Loucy (cell line): ENCODE measurements around the gene ADGRL2.

Source experiments
- H2AFZ ChIP-seq: fragments of 200-600 bp; sonication (generic); 2 replicates; pipeline ENCODE4 v1.6.0; 2016; ENCODE audit warnings: antibody characterized with exemption, mild to moderate bottlenecking, low read length, moderate library complexity
- H3F3A ChIP-seq: fragments of 200-600 bp; 2 replicates; pipeline ENCODE4 v1.6.0; 2016; ENCODE audit warnings: antibody characterized with exemption, low read depth, mild to moderate bottlenecking
- H3K27me3 ChIP-seq: fragments of 200-600 bp; sonication (generic); 2 replicates; pipeline ENCODE4 v1.6.1; 2014; ENCODE audit warnings: low read length, mild to moderate bottlenecking; ENCODE audit not compliant: insufficient read depth, poor library complexity, severe bottlenecking
- H3K36me3 ChIP-seq: fragments of 200-600 bp; sonication (generic); 2 replicates; pipeline ENCODE4 v1.6.1; 2016; ENCODE audit warnings: low read length; ENCODE audit not compliant: insufficient read depth
- H3K4me1 ChIP-seq: fragments of 200-600 bp; sonication (generic); 2 replicates; pipeline ENCODE4 v1.5.1; 2014; ENCODE audit warnings: low read length, mild to moderate bottlenecking; ENCODE audit not compliant: insufficient read depth, poor library complexity, severe bottlenecking
- H3K4me2 ChIP-seq: fragments of 200-600 bp; sonication (generic); 2 replicates; pipeline ENCODE4 v1.6.0; 2014; ENCODE audit warnings: antibody characterized with exemption, low read length, low read depth, mild to moderate bottlenecking; ENCODE audit not compliant: poor library complexity, severe bottlenecking
- H3K4me3 ChIP-seq: fragments of 200-600 bp; sonication (generic); 2 replicates; pipeline ENCODE4 v1.5.1; 2014; ENCODE audit warnings: low read length, mild to moderate bottlenecking, mixed read lengths; ENCODE audit not compliant: poor library complexity, severe bottlenecking
- H3K79me2 ChIP-seq: fragments of 200-600 bp; sonication (generic); 2 replicates; pipeline ENCODE4 v1.6.1; 2014; ENCODE audit warnings: low read length; ENCODE audit not compliant: insufficient read depth
- H3K9ac ChIP-seq: fragments of 200-600 bp; sonication (generic); 2 replicates; pipeline ENCODE4 v1.6.0; 2014; ENCODE audit warnings: mild to moderate bottlenecking, low read depth, low read length, moderate library complexity; ENCODE audit not compliant: poor library complexity, severe bottlenecking
- H3K9me2 ChIP-seq: fragments of 200-600 bp; sonication (generic); replicated peaks from 2 replicates; pipeline ENCODE4 v1.6.1; 2016; ENCODE audit warnings: low read depth, low read length, mixed read lengths
- H3K9me3 ChIP-seq: fragments of 200-600 bp; sonication (generic); 2 replicates; pipeline ENCODE4 v1.6.1; 2014; ENCODE audit warnings: mild to moderate bottlenecking, antibody characterized with exemption, low read length, low read depth; ENCODE audit not compliant: insufficient read depth
- H4K20me1 ChIP-seq: fragments of 200-600 bp; sonication (generic); 2 replicates; pipeline ENCODE4 v1.6.0; 2014; ENCODE audit warnings: antibody characterized with exemption, low read length, mild to moderate bottlenecking; ENCODE audit not compliant: insufficient read depth, poor library complexity, severe bottlenecking
- CTCF ChIP-seq: fragments of 200-600 bp; sonication (generic); conservative IDR thresholded peaks from 2 replicates; pipeline ENCODE4 v1.5.1; 2014; ENCODE audit warnings: mild to moderate bottlenecking, antibody characterized with exemption, low read length
- EZH2phosphoT487 ChIP-seq: fragments of 200-600 bp; IDR thresholded peaks from 2 replicates; pipeline ENCODE4 v1.6.1; 2018; ENCODE audit warnings: antibody characterized with exemption, mild to moderate bottlenecking, moderate library complexity, borderline replicate concordance

Gene ADGRL2

GRCh38 chr1:81841795-81842194, 41.1 kb downstream of the ADGRL2 start:
- Histone ChIP-seq H3K9ac (no peak overlapping the region), H3K4me3 (no peak overlapping the region), H3K9me3 (no peaks in the 10 kb centered on the region), H2AFZ (no peak overlapping the region), H3K4me1 (no peaks in the 10 kb centered on the region), H3K79me2 (no peaks in the 10 kb centered on the region), H3K27me3 (peaks cover 1% of the 10 kb centered on the region), H4K20me1 (no peaks in the 10 kb centered on the region), H3F3A (no peaks in the 10 kb centered on the region), H3K9me2 (no peaks in the 10 kb centered on the region), H3K4me2 (no peak overlapping the region), H3K36me3 (no peaks in the 10 kb centered on the region)
- TF ChIP-seq EZH2phosphoT487, result no peak
- TF ChIP-seq CTCF, result no peak

GRCh38 chr1:81844477-81844876, 43.7 kb downstream of the ADGRL2 start:
- Histone ChIP-seq H3K4me1 (no peaks in the 10 kb centered on the region), H3F3A (no peaks in the 10 kb centered on the region), H3K4me2 (no peak overlapping the region), H4K20me1 (no peaks in the 10 kb centered on the region), H3K4me3 (no peak overlapping the region), H3K9me2 (no peaks in the 10 kb centered on the region), H3K9ac (no peak overlapping the region), H3K9me3 (no peaks in the 10 kb centered on the region), H2AFZ (no peak overlapping the region), H3K36me3 (no peaks in the 10 kb centered on the region), H3K79me2 (no peaks in the 10 kb centered on the region), H3K27me3 (no peaks in the 10 kb centered on the region)
- TF ChIP-seq CTCF (no peak), EZH2phosphoT487 (no peak)

GRCh38 chr1:81846630-81847029, 45.9 kb downstream of the ADGRL2 start:
- Histone ChIP-seq H3K4me3 (no peak overlapping the region), H4K20me1 (no peaks in the 10 kb centered on the region), H2AFZ (no peak overlapping the region), H3K36me3 (no peaks in the 10 kb centered on the region), H3K9me3 (no peaks in the 10 kb centered on the region), H3K4me2 (no peak overlapping the region), H3K27me3 (no peaks in the 10 kb centered on the region), H3K9ac (no peak overlapping the region), H3K9me2 (no peaks in the 10 kb centered on the region), H3K4me1 (no peaks in the 10 kb centered on the region), H3K79me2 (no peaks in the 10 kb centered on the region), H3F3A (no peaks in the 10 kb centered on the region)
- TF ChIP-seq EZH2phosphoT487 (no peak), CTCF (no peak)
